ENCODE data around the gene NKAP.
"Not testable (repeated sequence)": the region's sequence is repeated elsewhere in the genome, so short reads cannot be mapped to it uniquely, and the experiment has no call there.

Gene NKAP

GRCh38 chrX:119943185-119943988, at the start of gene NKAP:
NKAP (minus strand) TSS chrX:119943751; CDS start chrX:119943605, 146 bp downstream.
- DNase-seq: peak; percentile 91

- DNase-seq: no peak
Observed at GRCh38 chrX:119991005-119991787, 47.6 kb upstream of the NKAP start.

- DNase-seq: no peak
Observed at GRCh38 chrX:119990556-119991004, 47.0 kb upstream of the NKAP start.

- no peak for DNase-seq
Observed at GRCh38 chrX:119989905-119990555, 46.5 kb upstream of the NKAP start.

GRCh38 chrX:119986203-119986602, 42.7 kb upstream of the NKAP start:
- DNase-seq: no peak

GRCh38 chrX:119984652-119985051, 41.1 kb upstream of the NKAP start:
- no peak for DNase-seq

GRCh38 chrX:119983494-119983893, 39.9 kb upstream of the NKAP start:
- DNase-seq: no peak

GRCh38 chrX:119982145-119982544, 38.6 kb upstream of the NKAP start:
- DNase-seq: no peak

- DNase-seq: peak; percentile 37
Observed at GRCh38 chrX:119981286-119982070, 37.9 kb upstream of the NKAP start.

- DNase-seq: not testable (repeated sequence)
Observed at GRCh38 chrX:119977172-119977571, 33.6 kb upstream of the NKAP start.

GRCh38 chrX:119971184-119971583, 27.6 kb upstream of the NKAP start:
- no peak for DNase-seq

GRCh38 chrX:119970574-119970973, 27.0 kb upstream of the NKAP start:
- DNase-seq: no peak

- not testable (repeated sequence) for DNase-seq
Observed at GRCh38 chrX:119966837-119967236, 23.3 kb upstream of the NKAP start.

- DNase-seq: no peak
Observed at GRCh38 chrX:119960625-119961024, 17.1 kb upstream of the NKAP start.

- not testable (repeated sequence) for DNase-seq
Observed at GRCh38 chrX:119955807-119956570, 12.4 kb upstream of the NKAP start.

GRCh38 chrX:119954374-119954773, 10.8 kb upstream of the NKAP start:
- DNase-seq: no peak

GRCh38 chrX:119948381-119948780, 4.8 kb upstream of the NKAP start:
- no peak for DNase-seq

- no peak for DNase-seq
Observed at GRCh38 chrX:119945481-119945880, 1.9 kb upstream of the NKAP start.

GRCh38 chrX:119942831-119943184, 743 bp downstream of the NKAP start:
- DNase-seq: no peak

GRCh38 chrX:119942173-119942819, 1.3 kb downstream of the NKAP start:
- no peak for DNase-seq

- no peak for DNase-seq
Observed at GRCh38 chrX:119941336-119941735, 2.2 kb downstream of the NKAP start.
